PFSK-1 (cell line): ENCODE measurements around the gene KRI1.

ENCODE experiments used
- FOXP2 ChIP-seq: optimal IDR thresholded peaks from 2 replicates; pipeline ENCODE3; 2011; ENCODE audit warnings: borderline replicate concordance, control low read depth, inconsistent platforms; ENCODE audit not compliant: insufficient read depth; ENCODE audit errors: extremely low read length, extremely low read depth
- POLR2AphosphoS5 ChIP-seq: IDR thresholded peaks from 2 replicates; pipeline ENCODE4 v1.6.1; 2012; ENCODE audit warnings: low read depth, mild to moderate bottlenecking, control low read depth, low read length, moderate library complexity
- REST ChIP-seq, 2 experiments: IDR thresholded peaks; 2 replicates each; pipeline versions ENCODE4 v1.6.1 to v1.8.0; 2011 to 2012; ENCODE audit warnings: low read depth in 2 of 2, low read length in 2 of 2, control low read depth in 1 of 2, inconsistent platforms in 1 of 2, mild to moderate bottlenecking in 1 of 2, moderate library complexity in 1 of 2; ENCODE audit not compliant: insufficient read depth in 1 of 2
- SIN3A ChIP-seq: IDR thresholded peaks from 2 replicates; pipeline ENCODE4 v1.6.1; 2012; ENCODE audit warnings: mild to moderate bottlenecking, low read length, moderate library complexity, borderline replicate concordance; ENCODE audit not compliant: insufficient read depth
- TAF1 ChIP-seq: IDR thresholded peaks from 2 replicates; pipeline ENCODE4 v1.6.1; 2012; ENCODE audit warnings: low read length, control low read depth, borderline replicate concordance; ENCODE audit not compliant: insufficient read depth

DNA sequence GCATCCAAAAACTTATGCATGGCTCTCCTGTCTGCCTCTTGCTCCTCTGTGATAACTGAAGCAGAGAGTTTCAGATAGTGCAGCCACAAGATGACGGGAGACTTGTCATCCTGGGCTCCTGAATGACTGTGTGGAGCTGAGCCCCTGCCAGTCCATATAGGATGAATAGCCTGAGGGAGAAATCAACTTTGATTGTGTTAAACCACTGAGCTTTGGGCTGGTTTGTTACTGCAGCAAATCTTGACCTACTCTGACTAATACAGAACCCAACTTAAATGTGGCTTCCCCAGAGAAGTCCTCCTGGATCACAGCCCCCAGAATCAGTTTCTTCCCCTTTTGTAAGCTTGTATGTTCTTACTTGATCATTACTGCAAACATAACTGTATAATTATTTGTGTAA lies 33.4 kb downstream of the KRI1 start:
- no peak for TF ChIP-seq POLR2AphosphoS5
- TF ChIP-seq TAF1, result no peak
- TF ChIP-seq SIN3A, result no peak
- no peak for TF ChIP-seq FOXP2
- TF ChIP-seq REST (IDR thresholded peaks at IDR 0.05; ENCODE audit: insufficient read depth in 1 of 2, low read depth in 2 of 2, low read length in 2 of 2), result no peak
